Osteoblast (primary cell): ENCODE results near the gene TEX35. TPM values are rescaled to one million over a fixed set of nuclear protein-coding genes. Genes with fewer than 3 reads are reported as not detected.
A peak's percentile ranks its signal among the peaks of the same experiment; 100 is the strongest.

Source experiments
- DNase-seq: peaks from one replicate; pipeline ENCODE4 v3.0.0; 2011; ENCODE audit warnings: low spot score, mixed read lengths; ENCODE audit not compliant: insufficient read length; ENCODE audit errors: missing footprints
- H2AFZ ChIP-seq: 2 replicates; pipeline ENCODE4 v1.6.0; 2011; ENCODE audit warnings: mild to moderate bottlenecking, low read length
- H3K27ac ChIP-seq: 2 replicates; pipeline ENCODE4 v1.5.1; 2011; ENCODE audit warnings: mild to moderate bottlenecking, low read depth, low read length, moderate library complexity
- H3K27me3 ChIP-seq: 2 replicates; pipeline ENCODE4 v1.6.0; 2012; ENCODE audit warnings: mild to moderate bottlenecking, control low read depth, inconsistent platforms, low read length, moderate library complexity; ENCODE audit not compliant: insufficient read depth
- H3K36me3 ChIP-seq: 2 replicates; pipeline ENCODE4 v1.5.1; 2011; ENCODE audit warnings: mild to moderate bottlenecking, low read length, control low read depth, moderate library complexity; ENCODE audit not compliant: insufficient read depth
- H3K4me1 ChIP-seq: 2 replicates; pipeline ENCODE4 v1.5.1; 2011; ENCODE audit warnings: mild to moderate bottlenecking, low read length, control low read depth, moderate library complexity; ENCODE audit not compliant: insufficient read depth
- H3K4me2 ChIP-seq: 2 replicates; pipeline ENCODE4 v1.6.0; 2011; ENCODE audit warnings: mild to moderate bottlenecking, low read length; ENCODE audit not compliant: insufficient read depth
- H3K4me3 ChIP-seq: fragments of 200-600 bp; sonication (generic); 3 replicates; pipeline ENCODE4 v1.5.1; 2012; ENCODE audit warnings: mild to moderate bottlenecking, low read length, inconsistent platforms; ENCODE audit not compliant: insufficient read depth
- H3K79me2 ChIP-seq: 2 replicates; pipeline ENCODE4 v1.6.0; 2012; ENCODE audit warnings: mild to moderate bottlenecking, low read length, control low read depth, inconsistent platforms; ENCODE audit not compliant: insufficient read depth
- H3K9me3 ChIP-seq: 2 replicates; pipeline ENCODE4 v1.5.1; 2011; ENCODE audit warnings: low read depth, low read length, control low read depth
- H4K20me1 ChIP-seq: 2 replicates; pipeline ENCODE4 v1.6.0; 2012; ENCODE audit warnings: mild to moderate bottlenecking, low read length, control low read depth; ENCODE audit not compliant: insufficient read depth
- total RNA-seq: library from RNA; depleted of rRNA; stranded (reverse); fragments of >200 nt; gene quantifications from 2 replicates; pipeline ENCODE4 v1.2.3, GENCODE V29; 2012
- TF ChIP-seq, protein P1 (sequence below): IDR thresholded peaks from 2 replicates; pipeline ENCODE4 v1.5.1; 2011; ENCODE audit warnings: mild to moderate bottlenecking, low read depth, low read length, moderate library complexity; ENCODE audit errors: extremely low read depth

The TEX35 gene
- total RNA-seq = not detected in 2 replicates

DNA sequence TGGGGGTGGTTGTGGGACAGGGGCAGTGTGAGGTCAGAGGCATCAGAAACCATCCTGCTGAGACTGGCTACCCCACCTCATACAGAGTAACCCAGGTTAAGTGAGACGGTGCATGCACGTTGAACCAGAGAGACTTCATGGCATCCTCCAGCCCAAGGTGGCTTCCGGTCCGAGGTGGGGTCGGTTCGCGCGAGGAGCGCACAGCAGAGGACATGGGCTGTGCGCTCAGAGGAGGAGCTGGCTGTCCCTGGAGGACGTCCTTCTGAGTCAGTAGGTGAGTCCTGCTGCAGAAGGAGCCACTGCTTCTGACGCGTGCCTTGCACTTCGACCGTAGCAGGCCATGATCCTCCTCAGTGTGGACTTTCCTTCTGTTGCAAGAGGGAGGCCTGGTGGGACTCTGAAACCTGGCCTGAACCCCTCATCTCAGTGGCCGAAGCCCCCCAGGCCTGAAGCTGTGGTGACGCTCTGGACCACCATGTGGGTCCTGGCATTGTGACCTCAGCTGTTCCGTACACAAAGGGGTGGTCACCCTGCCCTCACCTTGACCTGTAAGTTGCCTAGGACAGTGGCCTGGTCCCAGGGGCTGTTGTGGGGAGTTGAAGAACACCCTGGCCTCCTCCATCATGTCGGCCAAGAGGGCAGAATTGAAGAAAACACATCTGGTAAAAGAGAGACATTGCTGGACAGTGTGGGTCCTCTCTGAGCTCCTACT is at the start of gene TEX35:
TEX35 (plus strand) TSS at position 544 of the 712 bp plus-strand sequence; CDS start at position 624, 80 bp downstream.
- no peaks in the 10 kb centered on the region for H3K36me3 ChIP-seq
- H3K27ac ChIP-seq = no peak within 1 kb of the TSS
- no peaks in the 10 kb centered on the region for H3K4me1 ChIP-seq
- H3K4me2 ChIP-seq = no peak within 1 kb of the TSS
- no peaks in the 10 kb centered on the region for H3K79me2 ChIP-seq
- DNase-seq = no peak
- TF ChIP-seq, protein P1, sequence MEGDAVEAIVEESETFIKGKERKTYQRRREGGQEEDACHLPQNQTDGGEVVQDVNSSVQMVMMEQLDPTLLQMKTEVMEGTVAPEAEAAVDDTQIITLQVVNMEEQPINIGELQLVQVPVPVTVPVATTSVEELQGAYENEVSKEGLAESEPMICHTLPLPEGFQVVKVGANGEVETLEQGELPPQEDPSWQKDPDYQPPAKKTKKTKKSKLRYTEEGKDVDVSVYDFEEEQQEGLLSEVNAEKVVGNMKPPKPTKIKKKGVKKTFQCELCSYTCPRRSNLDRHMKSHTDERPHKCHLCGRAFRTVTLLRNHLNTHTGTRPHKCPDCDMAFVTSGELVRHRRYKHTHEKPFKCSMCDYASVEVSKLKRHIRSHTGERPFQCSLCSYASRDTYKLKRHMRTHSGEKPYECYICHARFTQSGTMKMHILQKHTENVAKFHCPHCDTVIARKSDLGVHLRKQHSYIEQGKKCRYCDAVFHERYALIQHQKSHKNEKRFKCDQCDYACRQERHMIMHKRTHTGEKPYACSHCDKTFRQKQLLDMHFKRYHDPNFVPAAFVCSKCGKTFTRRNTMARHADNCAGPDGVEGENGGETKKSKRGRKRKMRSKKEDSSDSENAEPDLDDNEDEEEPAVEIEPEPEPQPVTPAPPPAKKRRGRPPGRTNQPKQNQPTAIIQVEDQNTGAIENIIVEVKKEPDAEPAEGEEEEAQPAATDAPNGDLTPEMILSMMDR = no peak
- H2AFZ ChIP-seq = peak within 1 kb of the TSS; percentile 7
- no peak within 1 kb of the TSS for H3K4me3 ChIP-seq
- no peaks in the 10 kb centered on the region for H3K9me3 ChIP-seq
- H4K20me1 ChIP-seq = no peaks in the 10 kb centered on the region
- no peaks in the 10 kb centered on the region for H3K27me3 ChIP-seq

DNA sequence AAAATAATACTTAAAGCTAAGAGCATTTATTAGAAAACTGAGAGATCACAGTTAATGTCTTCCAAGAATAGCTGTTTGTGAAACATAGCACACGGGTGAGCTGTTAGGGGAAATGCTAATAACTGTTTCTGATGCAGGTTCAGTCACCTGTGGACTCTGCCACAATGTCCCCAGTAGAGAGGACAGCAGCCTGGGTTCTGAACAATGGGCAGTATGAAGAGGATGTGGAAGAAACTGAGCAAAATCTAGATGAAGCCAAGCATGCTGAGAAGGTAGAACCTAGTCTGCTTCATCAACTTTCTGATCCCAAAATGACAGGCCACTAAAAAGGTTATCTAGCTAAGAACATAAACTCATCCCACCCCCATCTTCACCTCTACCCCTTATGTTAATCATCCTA is 48.8 kb upstream of the TEX35 start:
- no peak overlapping the region for H3K4me3 ChIP-seq
- TF ChIP-seq, protein P1 = no peak
- no peaks in the 10 kb centered on the region for H4K20me1 ChIP-seq
- no peak overlapping the region for H3K4me2 ChIP-seq
- no peak for DNase-seq
- H3K9me3 ChIP-seq = no peaks in the 10 kb centered on the region
- H3K36me3 ChIP-seq = peaks cover 31% of the 10 kb centered on the region
- H3K79me2 ChIP-seq = no peaks in the 10 kb centered on the region
- H3K27ac ChIP-seq = no peak overlapping the region
- no peak overlapping the region for H2AFZ ChIP-seq
- peaks cover 5% of the 10 kb centered on the region for H3K4me1 ChIP-seq
- H3K27me3 ChIP-seq = no peaks in the 10 kb centered on the region

DNA sequence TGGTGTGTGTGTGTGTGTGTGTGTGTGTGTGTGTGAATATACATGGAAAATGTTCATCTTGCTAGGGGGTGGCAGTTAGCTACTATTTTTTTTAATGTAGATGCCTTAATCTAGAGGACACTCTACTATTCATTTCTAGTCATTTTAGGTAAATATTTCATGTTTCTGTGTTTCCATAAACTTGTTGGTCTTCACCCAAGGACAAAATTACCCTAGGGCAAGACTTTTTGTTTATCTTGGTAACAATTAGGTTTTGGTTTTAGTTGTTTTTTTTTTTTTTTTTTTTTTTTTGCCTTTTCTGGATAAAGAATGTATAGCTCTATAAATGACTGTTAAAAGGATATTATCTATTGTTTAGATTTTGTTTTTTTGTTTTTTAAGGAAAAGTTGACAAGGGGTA is 48.3 kb upstream of the TEX35 start:
- Histone ChIP-seq H3K4me2 (no peak overlapping the region), H3K27ac (no peak overlapping the region), H3K4me1 (peaks cover 5% of the 10 kb centered on the region), H3K79me2 (no peaks in the 10 kb centered on the region), H4K20me1 (no peaks in the 10 kb centered on the region), H3K36me3 (peaks cover 31% of the 10 kb centered on the region), H3K4me3 (no peak overlapping the region), H3K27me3 (no peaks in the 10 kb centered on the region), H3K9me3 (no peaks in the 10 kb centered on the region), H2AFZ (no peak overlapping the region)
- no peak for DNase-seq
- TF ChIP-seq, protein P1 = no peak

DNA sequence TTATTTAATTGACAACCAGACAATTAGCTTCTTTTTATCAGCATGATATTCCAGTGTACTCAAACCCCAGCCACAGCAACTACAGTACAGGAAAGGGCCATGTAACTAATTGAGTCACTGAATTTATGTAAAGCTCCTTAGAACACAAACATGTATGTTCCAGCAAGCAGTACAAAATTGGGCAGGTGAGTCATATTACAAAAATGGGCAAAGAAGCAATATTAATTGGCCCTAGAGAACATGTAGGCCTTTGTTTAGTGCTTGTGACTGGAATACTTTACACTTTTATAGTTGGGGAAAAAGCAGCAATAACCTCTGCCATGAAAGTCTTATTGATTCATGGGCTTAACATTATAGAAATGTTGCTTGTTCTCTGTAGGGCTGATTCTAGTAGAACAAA is 47.9 kb upstream of the TEX35 start:
- peaks cover 5% of the 10 kb centered on the region for H3K4me1 ChIP-seq
- peaks cover 32% of the 10 kb centered on the region for H3K36me3 ChIP-seq

More for the DNA sequence above, 47.9 kb upstream of the TEX35 start:
- no peaks in the 10 kb centered on the region for H3K27me3 ChIP-seq
- no peaks in the 10 kb centered on the region for H3K9me3 ChIP-seq
- DNase-seq = no peak
- no peaks in the 10 kb centered on the region for H3K79me2 ChIP-seq
- H3K4me2 ChIP-seq = no peak overlapping the region
- TF ChIP-seq, protein P1 = no peak
- no peak overlapping the region for H3K4me3 ChIP-seq
- no peak overlapping the region for H3K27ac ChIP-seq
- H2AFZ ChIP-seq = no peak overlapping the region
- H4K20me1 ChIP-seq = no peaks in the 10 kb centered on the region
